CD4-positive, alpha-beta memory T cell (primary cell): Measurements from ENCODE around the gene PDE6A. TPM values are rescaled to one million over a fixed set of nuclear protein-coding genes. Genes with fewer than 3 reads are reported as not detected.

Experiments
- CTCF ChIA-PET: fragments of 350-600 bp; sonication (Branson Sonifier 250); formaldehyde crosslinking; loops from one replicate; lab custom pipeline; 2021; ENCODE audit warnings: inconsistent platforms; ENCODE audit not compliant: partially characterized antibody; lab: Charles Lee
- POLR2A ChIA-PET: fragments of 350-600 bp; sonication (Branson Sonifier 250); formaldehyde crosslinking; loops from one replicate; lab custom pipeline; 2021; ENCODE audit not compliant: partially characterized antibody; lab: Charles Lee
- DNase-seq, 5 donors: peaks; one replicate each; pipeline versions ENCODE4 v3.0.0 to v3.0.0-alpha.2; 2020 to 2022; ENCODE audit warnings: mixed read lengths in 1 of 5
- H3K27ac ChIP-seq: one replicate; pipeline ENCODE4 v1.7.0; 2013; ENCODE audit warnings: low read depth, low read length
- H3K27me3 ChIP-seq: 2 replicates; pipeline ENCODE4 v1.7.0; 2013; ENCODE audit warnings: mild to moderate bottlenecking, low read length, moderate library complexity; ENCODE audit not compliant: insufficient read depth
- H3K36me3 ChIP-seq: 2 replicates; pipeline ENCODE4 v1.7.0; 2013; ENCODE audit warnings: mild to moderate bottlenecking, low read length, moderate library complexity; ENCODE audit not compliant: insufficient read depth
- H3K4me1 ChIP-seq: 2 replicates; pipeline ENCODE4 v1.7.0; 2013; ENCODE audit warnings: mild to moderate bottlenecking, low read length, moderate library complexity; ENCODE audit not compliant: insufficient read depth
- H3K4me3 ChIP-seq, 2 donors: one replicate each; pipeline ENCODE4 v1.7.0; 2013; ENCODE audit warnings: low read length in 2 of 2, mild to moderate bottlenecking in 1 of 2
- H3K9me3 ChIP-seq, 2 donors: one replicate each; pipeline ENCODE4 v1.7.0; 2013; ENCODE audit warnings: low read length in 2 of 2, control low read depth in 1 of 2; ENCODE audit not compliant: control insufficient read depth in 1 of 2
- H3K27ac Mint-ChIP-seq, 7 donors: one replicate each; pipeline ENCODE4 v1.8.0; 2020 to 2021; ENCODE audit warnings: mixed read lengths in 7 of 7, mild to moderate bottlenecking in 6 of 7, inconsistent platforms in 3 of 7, moderate library complexity in 3 of 7
- H3K27me3 Mint-ChIP-seq, 2 donors: one replicate each; pipeline ENCODE4 v1.8.0; 2020 to 2021; ENCODE audit warnings: mixed read lengths in 2 of 2
- H3K36me3 Mint-ChIP-seq, 2 donors: one replicate each; pipeline ENCODE4 v1.8.0; 2020 to 2021; ENCODE audit warnings: mixed read lengths in 2 of 2, inconsistent platforms in 1 of 2, mild to moderate bottlenecking in 1 of 2
- H3K4me1 Mint-ChIP-seq, 4 donors: one replicate each; pipeline ENCODE4 v1.8.0; 2020 to 2021; ENCODE audit warnings: mixed read lengths in 4 of 4, mild to moderate bottlenecking in 1 of 4
- H3K4me3 Mint-ChIP-seq, 8 donors: one replicate each; pipeline ENCODE4 v1.8.0; 2020 to 2021; ENCODE audit warnings: mixed read lengths in 8 of 8, mild to moderate bottlenecking in 7 of 8, moderate library complexity in 6 of 8, inconsistent platforms in 3 of 8
- H3K9me3 Mint-ChIP-seq, 8 donors: one replicate each; pipeline ENCODE4 v1.8.0; 2020 to 2021; ENCODE audit warnings: mixed read lengths in 8 of 8, mild to moderate bottlenecking in 5 of 8, inconsistent platforms in 3 of 8, moderate library complexity in 1 of 8
- intact Hi-C: fragments of 100-400 bp; cut with micrococcal nuclease; formaldehyde crosslinking; loops from one replicate; pipeline ENCODE4 v1.15.1; 2023
- polyA plus RNA-seq, 2 donors: library from polyadenylated mRNA; unstranded; fragments of 300-500 nt; fragmentation: Illumina TruSeq; gene quantifications; one replicate each; pipeline ENCODE4 v1.2.3, GENCODE V29; 2021
- total RNA-seq, 2 experiments: library from RNA; stranded (reverse); gene quantifications; one replicate each; pipeline ENCODE4 v1.2.3, GENCODE V29; 2021

Gene PDE6A
- total and polyA plus RNA-seq, 4 experiments from 2014 or later: not detected

DNA sequence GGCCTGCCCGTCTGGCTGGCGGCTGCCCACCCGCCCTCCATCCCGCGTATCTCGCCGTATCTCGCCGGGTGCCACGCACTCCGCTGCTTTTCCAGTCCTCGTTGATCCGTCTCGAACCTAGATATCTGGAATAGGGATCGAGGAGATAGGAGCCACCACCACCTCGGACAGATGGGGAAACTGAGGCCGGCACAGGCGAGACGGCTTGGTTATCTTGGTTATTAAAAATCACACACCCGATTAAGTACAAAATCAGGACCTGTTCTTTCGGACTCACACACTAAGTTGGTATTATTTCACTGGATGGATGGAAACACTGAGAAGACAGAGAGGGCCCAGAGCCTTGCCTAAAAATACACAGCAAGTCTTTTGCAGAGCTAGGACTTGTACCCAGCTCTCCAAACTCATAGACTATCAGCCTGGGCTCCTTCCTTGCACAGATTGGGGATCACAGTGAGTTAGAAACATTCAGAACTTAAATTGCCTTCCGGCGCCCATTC lies 16.6 kb upstream of the PDE6A start:
- H3K27me3 Mint-ChIP-seq: no peaks in the 10 kb centered on the region
- H3K4me3 Mint-ChIP-seq: peak overlapping the region; percentile 85 to 99 (median 96)
- ChIA-PET CTCF (interaction anchor here (0.9 to 5.0 kb wide), 8 partner anchors 11 to 327 kb away, joined by 3 to 51 read pairs (median 6); partner anchors contain the start of genes HMGXB3 and TIGD6), POLR2A (interaction anchor here (0.9 to 3.0 kb wide), 4 partner anchors 39 to 721 kb away, joined by 3 to 35 read pairs (median 4); partner anchors contain the start of genes HMGXB3 and TIGD6)
- DNase-seq: peak in 1 of 5 donors; percentile 1
- Histone ChIP-seq H3K27ac (peak overlapping the region; percentile 72), H3K9me3 (no peaks in the 10 kb centered on the region), H3K27me3 (no peaks in the 10 kb centered on the region), H3K4me3 (peak overlapping the region; percentile 25 to 84), H3K36me3 (no peaks in the 10 kb centered on the region), H3K4me1 (peaks cover 27% of the 10 kb centered on the region)
- intact Hi-C loops: loop anchor here (10.0 kb wide), 1 partner anchor 616 kb away; the partner anchor contains the start of gene GRPEL2
- peak overlapping the region; percentile 61 to 91 (median 85) for H3K27ac Mint-ChIP-seq
- peaks cover 27 to 39% (median 31%) of the 10 kb centered on the region in 4 donors for H3K4me1 Mint-ChIP-seq
- no peaks in the 10 kb centered on the region for H3K9me3 Mint-ChIP-seq
- peaks cover 0 to 7% of the 10 kb centered on the region in 2 donors for H3K36me3 Mint-ChIP-seq

DNA sequence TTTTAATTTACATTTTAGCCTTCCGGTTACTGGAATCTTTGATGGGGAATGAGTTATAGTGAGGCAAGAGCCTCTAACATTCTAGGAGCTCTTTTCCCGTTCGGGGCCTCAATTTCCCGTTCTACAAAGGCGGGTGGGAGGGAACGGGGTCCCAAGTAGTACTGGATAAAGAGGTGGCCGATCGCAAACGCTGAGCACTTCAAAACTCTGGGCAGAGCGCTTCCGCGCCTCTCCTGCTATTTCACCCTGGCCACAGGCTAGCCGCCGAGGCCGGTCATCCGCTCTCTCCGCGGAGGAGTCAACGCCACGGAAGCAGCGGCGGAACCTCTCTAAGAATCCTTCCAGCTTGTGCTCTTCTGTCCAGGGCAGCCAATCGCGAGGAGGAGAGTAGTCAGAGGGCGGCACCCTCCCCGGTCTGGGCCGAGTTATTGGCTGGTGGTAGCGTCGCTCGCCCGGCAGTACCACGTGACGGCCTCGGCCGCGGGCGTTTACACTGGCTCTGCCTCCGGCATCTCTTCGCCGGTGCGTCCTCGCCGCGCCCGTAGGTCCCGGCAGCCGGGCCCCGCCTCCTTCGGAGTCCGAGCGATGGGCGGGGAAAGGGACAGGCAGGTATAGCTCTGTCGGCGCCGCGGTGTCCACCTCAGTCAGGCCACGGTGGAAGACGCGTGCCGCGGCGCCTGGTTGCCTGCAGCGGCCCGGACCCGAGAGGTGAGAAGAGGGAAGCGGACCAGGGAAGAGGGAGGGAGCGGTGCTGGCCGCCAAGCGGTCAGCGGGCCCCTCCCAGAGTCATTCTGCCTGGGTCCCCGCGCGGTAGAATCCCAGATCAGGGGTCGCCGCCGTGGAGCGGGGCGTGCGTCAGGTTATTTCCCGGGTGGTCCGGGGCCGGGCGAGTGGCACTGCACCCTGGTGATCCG lies 15.9 kb upstream of the PDE6A start, which contains the start of gene SLC26A2:
SLC26A2 (plus strand) TSS at position 487 of the 914 bp plus-strand sequence. CDS start 16,895 bp downstream, outside the sequence.
- peak; percentile 90 to 96 (median 91) for DNase-seq
- CTCF ChIA-PET: interaction anchor here (0.6 to 5.0 kb wide), 11 partner anchors 8 to 515 kb away, joined by 3 to 51 read pairs (median 5); partner anchors contain the start of genes HMGXB3 and TIGD6
- Mint-ChIP-seq H3K27me3 (no peaks in the 10 kb centered on the region), H3K27ac (peak within 1 kb of the TSS; percentile 91 to 100 (median 98)), H3K36me3 (peaks cover 0 to 7% of the 10 kb centered on the region in 2 donors), H3K9me3 (no peaks in the 10 kb centered on the region), H3K4me3 (peak within 1 kb of the TSS; percentile 93 to 99 (median 98)), H3K4me1 (peaks cover 27 to 37% (median 30%) of the 10 kb centered on the region in 4 donors)
- Histone ChIP-seq H3K27ac (peak within 1 kb of the TSS; percentile 72), H3K4me1 (peaks cover 27% of the 10 kb centered on the region), H3K36me3 (no peaks in the 10 kb centered on the region), H3K27me3 (no peaks in the 10 kb centered on the region), H3K4me3 (peak within 1 kb of the TSS; percentile 80 to 84), H3K9me3 (no peaks in the 10 kb centered on the region)
- POLR2A ChIA-PET: interaction anchor here (0.8 to 3.0 kb wide), 6 partner anchors 9 to 720 kb away, joined by 3 to 35 read pairs (median 4); partner anchors contain the start of genes HMGXB3, PPARGC1B and TIGD6
- intact Hi-C loops: loop anchor here (1.0 to 10.0 kb wide), 3 partner anchors 40 to 616 kb away; partner anchors contain the start of genes GRPEL2, HMGXB3 and TIGD6

DNA sequence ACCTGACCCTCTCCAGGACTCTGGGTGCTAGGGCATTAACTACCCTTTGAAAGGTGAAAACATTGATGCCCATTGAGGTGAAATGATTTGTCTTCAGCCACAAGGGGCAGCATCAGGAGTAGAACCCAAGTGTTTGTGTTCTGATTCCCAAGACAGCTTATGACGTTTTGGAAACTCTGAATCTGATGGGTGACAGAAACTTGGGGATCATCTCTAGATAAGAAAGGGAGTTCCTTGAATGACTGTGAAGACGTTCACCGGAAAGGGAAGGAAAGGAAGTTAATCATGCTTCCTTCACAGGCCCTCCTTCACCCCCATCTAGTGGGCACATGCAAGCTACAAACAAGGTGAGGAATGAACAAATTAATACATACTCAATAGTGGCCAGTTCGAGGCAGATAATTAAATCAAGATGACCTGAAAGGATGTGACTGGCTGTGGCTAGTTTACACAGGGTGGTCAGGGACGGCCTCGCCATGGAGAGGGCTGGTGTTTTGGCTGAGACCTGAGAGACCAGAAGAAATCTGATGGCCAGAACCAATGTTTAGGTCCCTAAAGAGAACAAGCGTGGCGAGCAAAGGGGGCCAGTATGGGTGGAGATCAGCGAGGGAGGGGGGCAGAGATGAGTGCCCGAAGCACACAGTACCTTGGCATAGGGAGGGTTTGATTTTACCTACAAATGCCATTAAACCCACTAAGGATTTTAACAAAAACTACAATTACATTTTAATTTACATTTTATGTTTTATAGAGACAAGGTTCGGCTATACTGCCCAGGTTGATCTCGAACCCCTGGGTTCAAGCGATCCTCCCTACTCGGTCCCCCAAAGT lies 15.0 kb upstream of the PDE6A start:
- DNase-seq: peak; percentile 37 to 79 (median 41)
- Histone ChIP-seq H3K36me3 (no peaks in the 10 kb centered on the region), H3K27ac (peak overlapping the region; percentile 72), H3K4me1 (peaks cover 27% of the 10 kb centered on the region), H3K4me3 (peak overlapping the region; percentile 80 to 84), H3K27me3 (no peaks in the 10 kb centered on the region), H3K9me3 (no peaks in the 10 kb centered on the region)
- peaks cover 0 to 7% of the 10 kb centered on the region in 2 donors for H3K36me3 Mint-ChIP-seq
- intact Hi-C loops: loop anchor here (1.0 to 10.0 kb wide), 3 partner anchors 41 to 615 kb away; partner anchors contain the start of genes GRPEL2, HMGXB3 and TIGD6
- no peaks in the 10 kb centered on the region for H3K27me3 Mint-ChIP-seq
- H3K27ac Mint-ChIP-seq: peak overlapping the region; percentile 91 to 100 (median 98)
- CTCF ChIA-PET: interaction anchor here (0.8 to 5.0 kb wide), 19 partner anchors 8 to 496 kb away, joined by 3 to 51 read pairs (median 6); partner anchors contain the start of genes HMGXB3 and TIGD6
- peak overlapping the region; percentile 93 to 99 (median 98) for H3K4me3 Mint-ChIP-seq
- H3K9me3 Mint-ChIP-seq: no peaks in the 10 kb centered on the region
- POLR2A ChIA-PET: interaction anchor here (0.8 to 3.0 kb wide), 6 partner anchors 9 to 719 kb away, joined by 3 to 35 read pairs (median 4); partner anchors contain the start of genes HMGXB3, PPARGC1B and TIGD6
- peaks cover 26 to 35% (median 30%) of the 10 kb centered on the region in 4 donors for H3K4me1 Mint-ChIP-seq

DNA sequence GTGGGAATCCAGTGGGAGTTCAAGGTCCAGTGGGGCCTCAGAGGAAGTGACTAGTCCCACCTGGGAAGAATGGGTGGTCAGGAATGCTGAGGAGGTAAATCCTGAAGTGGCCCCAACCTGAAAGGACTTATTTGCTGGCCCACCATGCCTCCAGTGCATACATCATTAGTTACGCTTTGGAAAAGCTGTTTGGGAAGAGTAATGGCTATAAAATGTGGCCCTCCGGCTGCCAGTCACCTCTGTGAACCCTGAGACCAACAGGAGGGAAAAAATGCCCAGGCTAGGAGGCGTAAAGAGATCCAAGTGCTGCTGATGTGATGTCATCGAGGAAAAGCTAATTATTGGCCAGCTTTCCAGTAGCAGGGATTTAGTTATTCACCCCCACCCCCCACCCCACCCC lies 13.3 kb upstream of the PDE6A start:
- no peak for DNase-seq
- Histone ChIP-seq H3K27ac (no peak overlapping the region), H3K9me3 (no peaks in the 10 kb centered on the region), H3K4me1 (peaks cover 27% of the 10 kb centered on the region), H3K27me3 (no peaks in the 10 kb centered on the region), H3K4me3 (no peak overlapping the region), H3K36me3 (no peaks in the 10 kb centered on the region)
- no peak overlapping the region for H3K4me3 Mint-ChIP-seq
- intact Hi-C loops: no loop called here
- peaks cover 0 to 7% of the 10 kb centered on the region in 2 donors for H3K36me3 Mint-ChIP-seq
- peak overlapping the region in 2 of 7 donors; percentile 29 to 57 for H3K27ac Mint-ChIP-seq
- POLR2A ChIA-PET: no interaction called here
- CTCF ChIA-PET: interaction anchor here (0.8 to 3.0 kb wide), 10 partner anchors 11 to 587 kb away, joined by 3 to 18 read pairs (median 4); no protein-coding TSS in a partner anchor
- no peaks in the 10 kb centered on the region for H3K9me3 Mint-ChIP-seq
- peaks cover 23 to 35% (median 29%) of the 10 kb centered on the region in 4 donors for H3K4me1 Mint-ChIP-seq
- no peaks in the 10 kb centered on the region for H3K27me3 Mint-ChIP-seq

DNA sequence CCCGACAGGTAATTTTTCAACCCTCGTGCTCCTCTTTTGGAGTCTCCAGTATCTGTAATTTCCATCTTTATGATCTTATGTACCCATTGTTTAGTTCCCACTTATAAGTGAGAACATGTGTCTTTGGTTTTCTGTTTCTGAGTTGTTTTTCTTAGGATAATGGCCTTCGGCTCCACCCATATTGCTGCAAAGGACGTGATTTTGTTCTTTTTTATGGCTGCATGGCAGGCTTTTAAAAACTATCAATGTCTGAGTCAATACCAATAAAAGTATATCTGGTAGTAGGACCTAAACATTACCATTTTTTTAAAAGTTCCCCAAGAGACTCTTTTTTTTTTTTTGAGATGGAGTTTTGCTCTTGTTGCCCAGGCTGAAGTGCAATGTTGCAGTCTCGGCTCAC lies 12.1 kb upstream of the PDE6A start:
- Histone ChIP-seq H3K9me3 (no peaks in the 10 kb centered on the region), H3K27ac (no peak overlapping the region), H3K4me3 (no peak overlapping the region), H3K4me1 (peaks cover 20% of the 10 kb centered on the region), H3K36me3 (no peaks in the 10 kb centered on the region), H3K27me3 (no peaks in the 10 kb centered on the region)
- Mint-ChIP-seq H3K4me1 (peaks cover 18 to 24% (median 21%) of the 10 kb centered on the region in 4 donors), H3K9me3 (no peaks in the 10 kb centered on the region), H3K27me3 (no peaks in the 10 kb centered on the region), H3K4me3 (no peak overlapping the region), H3K36me3 (peaks cover 0 to 7% of the 10 kb centered on the region in 2 donors), H3K27ac (no peak overlapping the region)
- ChIA-PET CTCF (interaction anchor here (1.0 to 2.1 kb wide), 2 partner anchors 12 kb away, joined by 3 to 7 read pairs; no protein-coding TSS in a partner anchor), POLR2A (no interaction called here)
- intact Hi-C loops: no loop called here
- no peak for DNase-seq

DNA sequence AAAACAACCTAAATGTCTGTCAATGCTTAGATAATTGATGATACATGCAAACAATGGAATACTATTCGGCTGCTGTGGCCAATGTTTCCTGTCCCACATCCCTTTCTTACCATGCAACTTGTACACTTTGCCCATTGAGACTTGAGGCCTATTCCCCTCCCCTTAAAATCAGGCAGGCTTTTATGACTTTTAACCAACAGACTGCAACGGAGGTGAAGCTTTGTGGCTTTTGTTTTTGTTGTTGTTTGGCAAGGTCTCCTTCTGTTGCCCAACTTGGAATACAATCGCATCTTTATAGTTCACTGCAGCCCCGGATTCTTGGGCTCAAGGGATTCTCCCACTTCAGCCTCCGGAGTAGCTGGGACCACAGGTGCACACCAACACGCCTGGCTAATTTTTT lies 10.2 kb upstream of the PDE6A start:
- Histone ChIP-seq H3K27ac (no peak overlapping the region), H3K27me3 (no peaks in the 10 kb centered on the region), H3K4me1 (peaks cover 8% of the 10 kb centered on the region), H3K4me3 (no peak overlapping the region), H3K36me3 (no peaks in the 10 kb centered on the region), H3K9me3 (no peaks in the 10 kb centered on the region)
- no peak overlapping the region for H3K4me3 Mint-ChIP-seq
- DNase-seq: no peak
- H3K4me1 Mint-ChIP-seq: peaks cover 7 to 9% (median 8%) of the 10 kb centered on the region in 4 donors
- ChIA-PET CTCF (interaction anchor here (1.6 kb wide), 1 partner anchor 12 kb away, joined by 4 read pairs; no protein-coding TSS in a partner anchor), POLR2A (no interaction called here)
- H3K9me3 Mint-ChIP-seq: no peaks in the 10 kb centered on the region
- intact Hi-C loops: no loop called here
- peaks cover 0 to 3% of the 10 kb centered on the region in 2 donors for H3K36me3 Mint-ChIP-seq
- H3K27me3 Mint-ChIP-seq: no peaks in the 10 kb centered on the region
- H3K27ac Mint-ChIP-seq: no peak overlapping the region
